NOMO-1 (cell line): Measurements from ENCODE around the gene ESAM.
"Not testable (repeated sequence)": the region's sequence is repeated elsewhere in the genome, so short reads cannot be mapped to it uniquely, and the experiment has no call there.

Experiments used
- DNase-seq, 2 experiments: peaks; one replicate each; lab custom pipeline; 2025; ENCODE audit not compliant: unreplicated experiment in 2 of 2; lab: John Stamatoyannopoulos, UW

ESAM gene

DNA sequence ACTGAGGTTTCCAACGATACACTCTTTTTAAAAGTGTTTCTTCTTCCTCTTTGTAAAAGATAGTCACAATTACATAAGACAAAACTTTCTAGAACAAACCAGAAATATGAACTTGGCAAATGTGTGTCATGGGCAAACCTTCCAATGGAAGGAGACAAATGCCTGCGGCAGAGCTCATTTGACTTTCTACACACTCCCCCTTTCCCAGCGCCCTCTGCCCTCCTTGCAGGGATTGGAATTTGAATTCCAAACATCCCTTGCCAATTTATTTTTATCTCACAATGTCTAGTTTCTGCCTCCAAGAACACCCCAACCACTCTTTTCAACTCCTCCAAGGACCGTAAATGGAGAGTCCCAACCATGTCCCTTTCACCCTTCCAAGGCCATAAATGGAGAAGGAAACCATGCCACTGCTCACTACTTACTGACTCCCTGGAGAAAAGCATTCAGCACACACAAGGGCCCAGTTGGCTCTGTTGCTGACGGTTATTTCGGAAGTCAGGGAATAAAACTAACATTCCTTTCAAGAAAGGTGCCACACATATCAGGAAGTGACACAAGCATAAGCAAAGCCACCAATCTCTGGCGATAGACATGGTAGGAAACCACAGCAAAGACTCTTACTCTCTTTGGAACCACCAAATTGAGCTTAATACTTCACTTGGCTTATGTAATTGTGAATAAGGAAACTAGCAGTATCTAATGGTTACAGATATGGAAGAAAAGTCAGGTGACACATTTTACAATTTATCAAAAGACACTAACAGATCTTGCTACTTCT is 15.0 kb upstream of the ESAM start:
- no peak for DNase-seq

DNA sequence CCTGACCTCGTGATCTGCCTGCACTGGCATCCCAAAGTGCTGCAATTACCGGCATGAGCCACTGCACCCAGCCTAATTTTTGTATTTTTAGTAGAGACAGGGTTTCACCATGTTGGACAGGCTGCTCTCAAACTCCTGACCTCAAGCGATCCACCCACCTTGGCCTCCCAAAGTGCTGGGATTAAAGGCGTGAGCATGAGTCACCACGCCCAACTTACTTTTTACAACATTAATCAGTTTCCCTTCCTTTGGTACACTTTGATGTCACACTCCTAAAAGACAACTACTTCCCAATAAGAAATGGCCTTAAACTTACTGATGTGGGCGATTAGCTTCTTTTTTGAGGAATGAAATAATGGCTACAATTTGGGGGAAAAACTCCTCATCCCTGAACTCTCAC is 8.9 kb upstream of the ESAM start:
- not testable (repeated sequence) for DNase-seq

DNA sequence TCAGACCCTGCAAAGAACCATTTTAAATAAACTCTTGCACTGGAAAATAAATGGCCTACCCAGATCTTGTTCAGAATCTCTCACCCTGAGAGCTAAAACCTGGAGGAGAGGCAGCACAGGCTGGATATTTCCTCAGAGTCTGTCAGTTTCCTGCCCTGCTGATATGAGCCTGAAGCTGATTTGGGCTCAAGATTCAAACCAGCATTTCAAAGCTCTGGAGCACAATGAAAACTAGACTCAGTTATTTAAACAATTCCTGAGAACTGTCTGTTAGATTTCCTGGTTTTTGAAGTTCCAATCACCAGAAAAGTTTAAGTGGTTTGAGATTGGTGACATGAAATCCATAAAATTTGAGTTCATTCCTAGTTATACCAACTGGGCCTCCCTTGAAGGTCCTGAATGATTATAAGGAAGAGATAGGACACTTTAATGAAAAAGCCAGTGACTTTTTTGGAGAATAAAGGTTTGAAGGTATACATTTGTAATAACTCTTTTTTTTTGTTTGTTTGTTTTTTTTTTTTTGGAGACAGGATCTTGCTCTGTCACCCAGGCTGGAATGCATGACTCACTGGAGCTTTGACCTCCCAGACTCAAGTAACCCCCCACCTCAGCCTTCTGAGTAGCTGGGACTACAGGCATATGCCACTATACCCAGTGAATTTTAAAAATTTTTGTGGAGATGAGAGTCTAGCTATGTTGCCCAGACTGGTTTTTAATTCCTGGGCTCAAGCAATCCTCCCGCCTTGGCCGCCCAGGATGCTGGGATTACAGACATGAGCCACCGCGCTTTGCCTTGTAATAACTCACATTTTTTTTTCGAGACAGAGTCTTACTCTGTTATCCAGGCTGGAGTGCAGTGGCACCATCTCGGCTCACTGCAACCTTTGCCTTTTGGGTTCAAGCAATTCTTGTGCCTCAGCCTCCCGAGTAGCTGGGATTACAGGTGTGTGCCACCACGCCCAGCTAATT is 8.0 kb upstream of the ESAM start:
- DNase-seq, result no peak

DNA sequence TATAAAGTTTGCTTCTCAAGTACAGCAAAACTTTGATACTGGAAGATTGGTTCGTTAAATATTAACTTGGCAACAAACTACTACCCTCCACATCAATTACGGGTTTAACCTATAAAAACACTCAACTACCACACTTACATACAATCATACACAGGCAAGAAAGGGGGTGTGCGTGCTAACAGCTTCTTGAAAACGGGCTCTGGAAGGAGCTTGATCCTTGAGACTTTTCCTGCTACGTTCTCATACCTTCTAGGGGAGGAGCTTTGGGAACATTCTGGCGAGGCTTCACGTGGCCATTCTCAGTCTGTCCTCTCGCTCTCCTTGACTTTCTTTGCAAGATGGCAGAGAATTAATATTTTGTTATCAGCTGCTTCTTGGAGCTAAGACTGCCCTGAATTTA is 6.8 kb upstream of the ESAM start:
- no peak for DNase-seq

DNA sequence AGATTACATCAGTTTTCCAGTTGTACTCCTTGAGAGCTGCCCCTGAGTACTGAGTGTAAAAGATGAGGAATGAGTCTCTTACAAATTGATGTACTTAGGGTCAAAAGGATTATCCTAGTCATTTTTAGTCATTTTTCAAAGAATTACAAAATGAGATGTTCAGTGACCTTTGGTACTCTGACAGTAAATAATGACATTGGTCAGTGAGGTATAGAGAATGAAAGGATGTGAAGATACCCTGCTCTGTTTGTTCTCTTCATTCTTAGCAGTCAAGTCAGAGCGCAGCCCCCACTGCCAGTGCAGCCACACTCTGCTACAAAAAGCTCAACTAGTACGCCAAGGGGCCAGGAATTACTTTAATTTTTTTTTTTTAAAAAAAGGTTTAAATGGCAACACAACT is 4.1 kb upstream of the ESAM start:
- no peak for DNase-seq

DNA sequence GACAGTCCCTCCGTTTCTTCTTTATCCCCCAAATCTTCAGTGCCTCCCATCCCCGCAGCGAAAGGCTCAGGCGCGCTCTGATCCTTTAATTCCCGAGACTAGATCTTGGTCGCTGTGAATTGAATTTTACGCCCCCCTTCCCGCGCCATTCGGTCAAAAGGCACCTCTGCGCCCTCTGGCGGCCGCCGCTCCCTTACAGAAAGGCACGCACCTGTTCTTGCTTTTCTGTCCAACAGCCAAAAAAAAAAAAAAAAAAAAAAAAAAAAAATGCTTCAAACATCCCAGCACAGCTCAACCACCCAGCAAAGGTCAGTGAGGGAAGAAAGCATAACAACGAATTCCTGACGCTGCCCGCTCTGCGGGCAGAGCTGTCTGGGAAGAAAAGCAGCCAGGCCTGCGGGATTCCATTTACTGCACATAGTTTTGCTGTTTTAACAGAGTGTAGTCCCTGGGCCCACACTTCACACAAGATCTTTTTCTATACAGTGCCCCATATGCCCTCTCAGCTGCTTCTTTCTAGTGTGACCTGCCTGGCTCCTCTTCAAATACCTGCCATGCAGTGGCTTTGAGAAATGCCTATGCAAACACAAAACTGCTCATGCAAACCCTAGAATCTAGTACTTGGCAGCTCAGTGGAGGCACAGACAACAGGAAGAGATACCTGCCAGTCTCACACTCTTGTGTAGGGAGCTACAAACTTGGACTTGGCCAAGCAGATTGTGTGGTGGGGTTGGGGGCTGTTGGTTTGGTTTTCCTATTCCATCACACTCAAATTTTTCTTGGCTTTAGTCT is 1.3 kb upstream of the ESAM start:
- DNase-seq, result peak; percentile 58 to 68

DNA sequence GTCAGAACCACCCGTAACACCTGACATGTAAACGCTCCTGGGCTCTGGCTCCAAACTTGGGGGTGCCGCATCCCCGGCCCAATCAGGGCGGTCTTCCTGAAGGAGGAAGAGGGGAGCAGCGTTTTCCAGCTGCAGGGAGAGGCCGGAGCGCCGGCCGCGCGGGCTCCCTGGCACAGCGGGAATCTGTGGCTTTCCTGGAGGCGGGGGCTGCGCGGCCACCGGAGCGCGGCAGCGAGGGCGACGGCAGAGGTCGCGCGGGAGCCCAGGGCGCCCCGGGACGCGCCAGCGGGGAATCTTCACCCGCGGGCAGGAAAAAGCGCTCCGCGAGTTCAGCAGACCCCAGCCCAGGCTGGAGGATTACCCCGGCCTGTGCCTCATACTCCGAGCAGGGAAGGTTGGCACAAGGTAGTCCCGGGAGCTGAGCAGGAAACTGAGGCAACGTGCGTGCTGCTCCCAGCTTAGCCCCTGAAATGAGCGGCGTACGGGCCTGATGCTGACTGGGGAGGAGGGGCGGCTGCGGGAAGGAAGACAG is 600 bp upstream of the ESAM start:
- DNase-seq, result no peak

DNA sequence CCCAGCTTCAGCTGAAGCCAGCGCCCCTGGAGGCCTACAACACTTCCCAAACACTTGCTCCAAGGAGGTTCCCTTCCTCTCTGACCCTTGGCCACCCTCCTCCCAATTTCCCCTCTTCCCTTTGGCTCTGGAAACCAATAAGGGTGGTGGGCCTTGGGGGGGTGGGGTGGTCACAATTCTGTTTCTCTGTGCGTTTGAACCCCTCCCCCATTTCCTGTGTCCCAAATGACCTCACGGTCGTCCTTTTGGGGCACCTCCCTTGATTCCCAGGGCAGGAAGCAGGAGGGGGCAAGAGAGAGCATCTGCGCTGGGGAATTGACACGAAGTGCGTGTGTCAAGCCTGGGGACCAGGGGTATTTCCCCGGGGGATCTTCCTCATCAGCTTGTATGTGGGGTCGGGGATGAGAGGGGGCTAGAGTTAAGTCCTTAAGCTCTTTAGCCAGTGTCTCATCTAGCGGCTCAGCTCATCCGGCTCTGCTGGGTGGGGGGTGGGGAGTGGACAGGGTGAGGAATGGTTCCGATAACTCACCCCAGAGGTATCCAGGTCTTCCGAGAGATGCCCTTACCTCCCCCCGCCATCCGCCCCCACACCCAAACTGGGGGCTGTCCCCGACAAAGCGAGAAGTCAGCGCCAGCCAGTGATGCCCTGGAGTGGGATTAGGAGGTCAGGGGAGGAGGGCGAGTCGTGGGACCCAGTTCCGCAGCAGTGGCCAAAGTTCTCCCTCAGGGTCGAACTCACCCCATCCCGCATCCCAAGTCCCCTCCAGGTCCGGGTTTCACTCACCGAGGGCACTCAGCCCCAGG is 587 bp downstream of the ESAM start:
- DNase-seq, result no peak

DNA sequence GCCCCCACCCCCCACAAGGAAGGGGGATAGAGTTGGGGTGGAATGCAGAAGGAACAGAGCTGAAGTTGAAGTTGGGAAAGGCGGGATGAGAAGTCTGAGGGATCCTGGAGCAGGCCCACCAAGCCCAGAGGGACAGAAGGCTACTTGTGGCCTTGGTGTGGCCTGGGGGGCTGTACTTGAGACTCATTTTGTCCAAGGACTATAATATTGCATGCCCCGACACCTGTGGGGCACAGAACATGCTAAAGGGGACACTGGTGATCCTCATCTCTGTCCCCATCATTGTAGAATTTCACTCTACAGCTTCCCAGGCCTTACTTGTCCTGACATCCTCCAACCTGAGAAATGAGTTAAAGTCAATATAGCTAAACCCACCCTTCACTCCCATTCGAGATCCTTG is 1.3 kb downstream of the ESAM start:
- no peak for DNase-seq

DNA sequence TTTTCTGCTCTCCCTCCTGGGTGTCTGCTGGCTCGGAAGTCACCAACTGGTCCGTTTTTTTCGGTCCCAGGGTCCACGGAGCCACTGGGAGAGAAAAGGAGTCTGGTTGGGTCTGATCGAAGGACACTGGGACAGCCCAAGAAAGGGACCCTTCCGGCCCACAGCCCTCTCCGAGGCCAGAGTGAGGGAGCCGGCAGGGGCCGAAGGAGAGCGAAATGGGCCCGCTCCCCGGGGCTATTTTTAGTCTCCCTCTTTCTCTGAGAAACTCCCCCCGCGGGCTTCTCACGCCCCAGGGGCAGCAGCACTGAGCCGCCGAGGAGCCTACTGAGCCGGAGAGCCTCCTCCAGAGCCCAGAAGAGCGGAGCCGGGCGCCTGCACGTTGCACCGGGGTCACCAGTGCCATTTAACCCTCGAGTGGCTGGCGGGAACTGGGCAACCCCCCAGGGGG is 1.9 kb downstream of the ESAM start:
- DNase-seq, result no peak

DNA sequence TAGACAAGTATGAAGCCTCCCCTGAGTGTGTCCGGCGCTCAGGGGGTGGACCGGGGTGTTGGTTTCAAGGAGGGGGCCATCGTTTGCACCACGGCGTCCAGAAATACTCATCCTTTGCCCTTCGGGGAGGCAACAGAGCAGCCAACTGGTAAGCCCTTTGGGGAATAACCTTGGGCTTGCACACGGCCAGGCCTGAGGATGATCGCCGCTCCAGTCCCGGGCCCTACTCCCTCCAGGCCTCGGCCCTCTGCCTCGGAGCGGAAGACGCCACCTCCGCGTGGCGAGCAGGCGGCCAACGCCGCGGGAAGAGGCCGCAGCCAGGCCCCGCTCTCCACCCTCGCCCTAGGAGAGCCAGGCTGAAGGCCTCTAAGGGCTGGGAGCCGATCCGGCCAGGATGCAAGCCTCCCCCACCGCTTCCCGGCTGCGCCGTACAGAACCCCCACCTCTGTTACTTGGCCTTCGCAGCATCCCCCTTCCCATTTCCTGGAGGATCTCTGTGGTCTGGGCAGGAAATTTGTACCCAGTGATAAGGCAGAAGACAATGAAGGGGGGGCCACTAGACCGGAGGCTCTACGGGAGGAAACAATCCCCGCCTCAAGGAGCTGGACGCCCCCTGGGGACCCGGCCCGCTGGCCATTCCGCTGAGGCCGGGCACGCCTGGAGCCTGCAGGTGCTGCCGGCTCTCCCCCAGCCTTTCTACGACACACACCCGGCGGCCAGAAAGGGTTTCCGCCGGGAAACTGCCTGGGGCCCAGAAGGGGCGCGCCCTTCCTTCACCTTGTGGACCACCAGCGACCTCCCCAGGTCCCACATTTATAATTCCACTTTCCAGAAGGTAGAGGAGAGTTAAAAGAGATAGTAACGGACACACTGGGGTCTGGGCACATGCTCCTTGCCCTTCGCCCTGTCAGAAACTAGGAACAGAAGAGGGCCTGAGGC is 2.6 kb downstream of the ESAM start:
- no peak for DNase-seq

DNA sequence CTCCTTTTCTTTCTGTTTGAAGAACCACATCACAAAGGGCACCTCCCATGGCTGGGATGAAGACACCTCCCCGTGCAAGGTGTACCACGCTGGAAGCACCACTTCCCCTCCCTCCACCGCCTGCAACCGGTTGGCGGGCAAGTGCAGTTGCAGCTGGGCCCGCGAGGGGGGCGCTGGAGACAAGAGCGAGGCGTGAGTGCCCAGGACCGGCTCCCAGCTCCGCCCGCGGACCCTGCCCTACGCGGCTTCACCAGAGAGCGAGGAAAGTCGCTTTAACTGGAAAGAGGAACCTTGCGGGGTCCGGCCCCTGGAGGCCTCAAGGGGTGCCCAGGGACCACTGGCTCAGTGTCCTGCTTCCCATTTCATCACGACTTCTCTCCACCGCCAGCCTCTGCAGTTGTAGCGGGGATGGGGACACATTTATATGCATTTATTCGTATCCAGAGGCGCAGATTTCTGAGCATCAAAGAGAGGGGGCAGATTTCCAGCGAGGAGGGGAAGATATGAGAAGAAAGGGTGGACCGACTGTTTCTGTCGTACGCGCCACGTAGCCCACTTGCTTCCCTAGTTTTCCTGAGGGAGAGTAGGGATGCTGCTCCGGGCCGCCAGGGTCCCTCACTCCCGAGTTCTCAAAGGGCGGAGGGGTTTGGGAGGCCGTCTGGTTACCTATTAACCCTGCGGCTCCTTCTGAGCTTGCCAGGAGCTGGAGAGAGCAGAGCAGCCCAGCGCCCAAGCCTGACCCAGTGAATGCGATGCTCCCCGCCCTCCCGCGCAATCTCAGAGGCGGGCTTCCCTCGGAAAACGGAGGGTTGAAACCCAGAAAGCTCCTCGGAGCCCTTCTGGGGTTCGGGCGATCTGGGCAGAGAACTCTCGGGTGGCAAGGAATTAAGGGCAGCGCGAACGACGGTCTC is 3.5 kb downstream of the ESAM start:
- peak; percentile 94 to 97 for DNase-seq

DNA sequence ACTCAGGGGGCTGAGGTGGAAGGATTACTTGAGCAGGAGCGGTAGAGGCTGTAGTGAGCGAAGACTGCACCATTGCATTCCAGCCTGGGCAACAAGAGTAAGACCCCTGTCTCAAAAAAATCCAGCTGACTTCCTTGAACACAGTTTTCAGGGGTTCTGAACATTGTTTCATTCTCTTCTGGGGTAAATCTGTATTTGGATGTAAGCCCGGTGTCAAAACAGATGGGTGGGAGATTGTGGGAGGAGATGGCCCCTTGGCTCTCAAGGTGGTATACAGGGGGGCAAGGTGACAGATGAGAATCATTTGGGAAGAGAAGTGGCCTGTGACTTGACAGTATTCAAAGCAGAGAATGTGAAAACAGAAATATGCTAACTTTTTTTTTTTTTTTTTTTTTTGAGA is 4.8 kb downstream of the ESAM start:
- no peak for DNase-seq

DNA sequence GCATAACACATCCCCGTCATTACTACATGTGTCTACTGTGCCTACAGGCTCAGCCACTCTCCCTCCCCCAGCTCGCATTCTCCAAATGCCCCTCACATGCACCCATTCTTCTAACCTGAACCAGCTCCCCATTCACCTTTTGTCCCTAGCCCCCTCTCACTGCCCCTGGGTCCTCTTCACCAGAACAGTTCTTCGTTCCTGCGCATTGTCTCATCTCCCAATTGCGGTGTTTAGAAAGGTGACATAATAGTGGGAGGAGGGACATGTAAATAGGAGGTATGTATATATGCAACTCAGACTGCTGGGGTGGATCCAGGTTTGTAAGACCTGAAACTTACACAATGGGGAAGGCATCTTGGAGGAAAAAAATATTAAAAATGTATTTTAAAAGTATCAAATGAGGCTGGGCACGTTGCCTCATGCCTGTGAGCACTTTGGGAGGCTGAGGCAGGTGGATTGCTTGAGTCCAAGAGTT is 5.3 kb downstream of the ESAM start:
- no peak for DNase-seq

DNA sequence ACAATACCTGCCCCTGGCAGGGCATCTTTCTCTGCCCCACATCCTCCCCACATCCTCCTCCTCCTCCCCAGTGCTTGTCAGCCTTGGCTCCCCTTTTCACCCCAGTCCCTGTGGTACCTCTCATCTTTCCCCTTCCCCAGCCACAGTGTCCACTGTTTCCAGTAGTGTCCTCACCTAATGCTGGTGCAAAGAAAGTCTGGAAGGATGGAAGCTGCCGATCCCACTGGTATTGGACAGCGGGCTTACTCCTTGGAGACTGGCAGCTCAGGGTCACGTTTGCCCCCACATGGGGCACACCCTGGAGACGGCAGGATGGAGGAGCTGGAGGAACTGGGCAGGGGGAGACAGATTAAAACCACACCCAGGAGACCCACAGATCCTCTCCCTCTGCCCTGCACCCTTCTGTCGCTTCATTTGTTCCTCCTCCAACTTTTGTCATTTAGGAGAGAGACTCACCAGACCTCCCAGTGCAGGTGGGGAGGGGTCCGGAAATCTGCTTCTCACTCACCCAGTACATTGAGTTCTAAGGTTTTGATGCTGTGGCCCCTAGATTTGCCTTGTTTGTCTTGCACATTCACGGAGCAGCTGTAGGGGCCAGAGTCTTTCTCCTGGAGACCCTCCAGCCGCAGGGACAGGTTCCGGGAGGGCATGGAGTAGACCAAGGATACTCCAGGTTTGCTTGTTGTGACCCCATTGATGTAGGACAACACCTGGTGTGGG is 5.9 kb downstream of the ESAM start:
- DNase-seq, result no peak

DNA sequence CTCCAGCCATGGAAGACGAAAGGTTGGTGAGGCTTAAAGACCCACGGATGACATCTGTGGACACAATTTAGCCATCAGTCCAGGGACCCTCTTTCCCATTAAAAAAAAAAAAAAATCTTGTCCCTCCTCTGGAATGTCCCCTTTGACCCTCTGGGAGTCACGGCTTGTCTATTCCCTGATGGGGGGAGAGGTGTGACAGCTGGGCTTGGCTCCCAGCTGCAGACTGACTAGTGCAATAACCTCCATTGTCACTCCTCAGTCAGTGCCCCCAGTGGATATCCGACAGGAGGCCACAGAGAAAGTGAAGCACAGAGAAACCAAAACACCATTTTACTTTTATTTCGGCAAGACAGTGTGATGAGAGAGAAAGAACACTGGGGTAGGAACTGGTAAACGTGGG is 7.4 kb downstream of the ESAM start:
- no peak for DNase-seq

DNA sequence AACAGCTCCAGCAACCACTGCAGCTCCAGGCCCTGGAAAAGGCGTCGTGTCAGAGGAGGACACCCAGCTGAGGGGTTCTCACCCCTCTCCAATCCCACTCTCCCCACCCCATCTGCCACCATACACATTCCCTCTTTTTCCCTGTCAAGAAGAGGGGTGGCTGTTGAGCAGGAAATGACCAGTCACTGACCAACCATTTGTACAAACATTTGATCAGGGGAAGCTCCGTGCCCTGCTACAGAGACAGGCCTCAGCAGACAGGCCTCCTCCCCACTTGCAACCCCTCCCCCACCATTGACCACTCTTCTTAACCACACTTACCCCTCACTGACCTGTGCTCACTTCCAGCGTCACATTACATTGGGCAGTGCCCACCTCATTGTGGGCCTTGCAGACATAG is 7.8 kb downstream of the ESAM start:
- no peak for DNase-seq
